ENCODE results near the gene SLC29A1. TPM values are rescaled to one million over a fixed set of nuclear protein-coding genes. Genes with fewer than 3 reads are reported as not detected.
A peak's percentile ranks its signal among the peaks of the same experiment; 100 is the strongest.

The SLC29A1 gene
- total RNA-seq, 4 donors from 2014 or later, result 39.7 to 83.3 (median 55.8) TPM

DNA sequence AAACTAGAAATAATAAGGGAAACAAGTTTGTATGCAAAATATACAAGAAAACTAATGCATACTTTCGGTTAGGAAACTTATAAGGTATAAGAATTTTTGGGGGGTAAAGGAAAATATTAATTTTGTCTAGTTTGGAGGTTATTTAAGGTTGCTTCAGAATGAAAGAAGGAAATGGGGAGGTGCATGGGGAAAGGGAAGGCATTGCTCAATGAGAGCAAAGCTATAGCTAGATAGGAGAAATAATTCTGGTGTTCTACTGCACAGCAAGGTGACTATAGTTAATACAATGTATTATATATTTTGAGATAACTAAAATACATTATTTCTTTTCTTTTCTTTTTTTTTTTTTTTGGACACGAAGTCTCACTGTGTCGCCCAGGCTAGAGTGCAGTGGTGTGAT is 12.1 kb upstream of the SLC29A1 start:
- H3K4me1 ChIP-seq, result no peaks in the 10 kb centered on the region
- H3K27ac ChIP-seq, result no peak overlapping the region
- TF ChIP-seq POLR2A (IDR thresholded peaks at IDR 0.05), result no peak
- TF ChIP-seq, protein P1, sequence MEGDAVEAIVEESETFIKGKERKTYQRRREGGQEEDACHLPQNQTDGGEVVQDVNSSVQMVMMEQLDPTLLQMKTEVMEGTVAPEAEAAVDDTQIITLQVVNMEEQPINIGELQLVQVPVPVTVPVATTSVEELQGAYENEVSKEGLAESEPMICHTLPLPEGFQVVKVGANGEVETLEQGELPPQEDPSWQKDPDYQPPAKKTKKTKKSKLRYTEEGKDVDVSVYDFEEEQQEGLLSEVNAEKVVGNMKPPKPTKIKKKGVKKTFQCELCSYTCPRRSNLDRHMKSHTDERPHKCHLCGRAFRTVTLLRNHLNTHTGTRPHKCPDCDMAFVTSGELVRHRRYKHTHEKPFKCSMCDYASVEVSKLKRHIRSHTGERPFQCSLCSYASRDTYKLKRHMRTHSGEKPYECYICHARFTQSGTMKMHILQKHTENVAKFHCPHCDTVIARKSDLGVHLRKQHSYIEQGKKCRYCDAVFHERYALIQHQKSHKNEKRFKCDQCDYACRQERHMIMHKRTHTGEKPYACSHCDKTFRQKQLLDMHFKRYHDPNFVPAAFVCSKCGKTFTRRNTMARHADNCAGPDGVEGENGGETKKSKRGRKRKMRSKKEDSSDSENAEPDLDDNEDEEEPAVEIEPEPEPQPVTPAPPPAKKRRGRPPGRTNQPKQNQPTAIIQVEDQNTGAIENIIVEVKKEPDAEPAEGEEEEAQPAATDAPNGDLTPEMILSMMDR (IDR thresholded peaks at IDR 0.05), result no peak
- no peak overlapping the region for H3K4me3 ChIP-seq (replicated peaks in 1 of 3)
- H3K9me3 ChIP-seq, result no peaks in the 10 kb centered on the region
- H3K36me3 ChIP-seq, result no peaks in the 10 kb centered on the region
- no peak for DNase-seq
- 81 to 93% methylated on average over 3 of the region's 3 CpGs for WGBS, 2 donors
- intact Hi-C loops (cut with DNase I), result no loop called here
- no peaks in the 10 kb centered on the region for H3K27me3 ChIP-seq

DNA sequence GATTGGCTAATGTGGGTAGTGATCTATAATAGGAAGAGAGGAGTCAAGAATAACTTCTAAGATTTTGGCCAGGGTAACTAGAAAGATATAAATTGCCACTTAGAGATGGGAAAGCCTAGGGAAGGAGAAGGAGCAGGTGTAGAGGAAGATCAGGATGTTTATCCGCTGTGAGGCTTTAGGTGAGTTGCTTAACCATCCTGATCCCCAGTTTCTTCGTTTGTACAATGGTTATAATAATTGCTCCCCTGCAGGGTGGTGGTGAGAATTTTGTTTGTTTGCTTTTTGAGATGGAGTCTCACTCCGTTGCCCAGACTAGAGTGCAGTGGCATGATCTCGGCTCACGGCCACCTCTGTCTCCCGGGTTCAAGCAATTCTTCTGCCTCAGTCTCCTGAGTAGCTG is 9.1 kb upstream of the SLC29A1 start:
- no peak for TF ChIP-seq POLR2A (IDR thresholded peaks at IDR 0.05)
- TF ChIP-seq, protein P1 (IDR thresholded peaks at IDR 0.05), result no peak
- intact Hi-C loops (cut with DNase I), result no loop called here
- Histone ChIP-seq H3K9me3 (no peaks in the 10 kb centered on the region), H3K4me3 (replicated peaks in 1 of 3) (no peak overlapping the region), H3K4me1 (peaks cover 0 to 23% of the 10 kb centered on the region in 2 donors), H3K27ac (no peak overlapping the region), H3K36me3 (no peaks in the 10 kb centered on the region), H3K27me3 (no peaks in the 10 kb centered on the region)
- no peak for DNase-seq
- WGBS, 2 donors, result 84 to 88% methylated on average over 6 of the region's 6 CpGs

- H3K27ac ChIP-seq, result peak within 1 kb of the TSS in 2 of 3 donors; percentile 12 to 93
- H3K4me1 ChIP-seq, result peaks cover 17 to 36% of the 10 kb centered on the region in 2 donors
- no peaks in the 10 kb centered on the region for H3K36me3 ChIP-seq
- 44 to 48% methylated on average over 7 of the region's 7 CpGs for WGBS, 2 donors
- no peaks in the 10 kb centered on the region for H3K27me3 ChIP-seq
- H3K4me3 ChIP-seq (replicated peaks in 1 of 3), result no peak within 1 kb of the TSS
- intact Hi-C loops (cut with DNase I), result no loop called here
- DNase-seq, result no peak
- TF ChIP-seq, protein P1 (IDR thresholded peaks at IDR 0.05), result no peak
- TF ChIP-seq POLR2A (IDR thresholded peaks at IDR 0.05), result no peak
- H3K9me3 ChIP-seq, result no peaks in the 10 kb centered on the region
These were observed 6.6 kb upstream of the SLC29A1 start, which contains the start of gene MYMX for GRCh38 chr6:44216677-44217331. Gene MYMX (plus strand): TSS chr6:44216926. CDS start chr6:44217472, 546 bp downstream.

GRCh38 chr6:44217332-44218143 is 5.9 kb upstream of the SLC29A1 start:
- Histone ChIP-seq H3K4me3 (replicated peaks in 1 of 3) (no peak overlapping the region), H3K9me3 (no peaks in the 10 kb centered on the region), H3K36me3 (no peaks in the 10 kb centered on the region), H3K27ac (peak overlapping the region in 2 of 3 donors; percentile 12 to 93), H3K4me1 (peaks cover 24 to 44% of the 10 kb centered on the region in 2 donors), H3K27me3 (no peaks in the 10 kb centered on the region)
- intact Hi-C loops (cut with DNase I), result no loop called here
- TF ChIP-seq POLR2A (IDR thresholded peaks at IDR 0.05), result no peak
- TF ChIP-seq, protein P1 (IDR thresholded peaks at IDR 0.05), result no peak
- DNase-seq, result peak in 1 of 2 donors; percentile 33
- WGBS, 2 donors, result 77 to 79% methylated on average over 16 of the region's 16 CpGs
